CD4-positive, alpha-beta memory T cell (primary cell): ENCODE data around the gene LTBP4. TPM values are rescaled to one million over a fixed set of nuclear protein-coding genes. Genes with fewer than 3 reads are reported as not detected.

Source experiments
- CTCF ChIA-PET: fragments of 350-600 bp; sonication (Branson Sonifier 250); formaldehyde crosslinking; loops from one replicate; lab custom pipeline; 2021; ENCODE audit warnings: inconsistent platforms; ENCODE audit not compliant: partially characterized antibody; lab: Charles Lee
- POLR2A ChIA-PET: fragments of 350-600 bp; sonication (Branson Sonifier 250); formaldehyde crosslinking; loops from one replicate; lab custom pipeline; 2021; ENCODE audit not compliant: partially characterized antibody; lab: Charles Lee
- DNase-seq, 5 donors: peaks; one replicate each; pipeline versions ENCODE4 v3.0.0 to v3.0.0-alpha.2; 2020 to 2022; ENCODE audit warnings: mixed read lengths in 1 of 5
- H3K27ac ChIP-seq: one replicate; pipeline ENCODE4 v1.7.0; 2013; ENCODE audit warnings: low read depth, low read length
- H3K27me3 ChIP-seq: 2 replicates; pipeline ENCODE4 v1.7.0; 2013; ENCODE audit warnings: mild to moderate bottlenecking, low read length, moderate library complexity; ENCODE audit not compliant: insufficient read depth
- H3K36me3 ChIP-seq: 2 replicates; pipeline ENCODE4 v1.7.0; 2013; ENCODE audit warnings: mild to moderate bottlenecking, low read length, moderate library complexity; ENCODE audit not compliant: insufficient read depth
- H3K4me1 ChIP-seq: 2 replicates; pipeline ENCODE4 v1.7.0; 2013; ENCODE audit warnings: mild to moderate bottlenecking, low read length, moderate library complexity; ENCODE audit not compliant: insufficient read depth
- H3K4me3 ChIP-seq, 2 donors: one replicate each; pipeline ENCODE4 v1.7.0; 2013; ENCODE audit warnings: low read length in 2 of 2, mild to moderate bottlenecking in 1 of 2
- H3K9me3 ChIP-seq, 2 donors: one replicate each; pipeline ENCODE4 v1.7.0; 2013; ENCODE audit warnings: low read length in 2 of 2, control low read depth in 1 of 2; ENCODE audit not compliant: control insufficient read depth in 1 of 2
- H3K27ac Mint-ChIP-seq, 7 donors: one replicate each; pipeline ENCODE4 v1.8.0; 2020 to 2021; ENCODE audit warnings: mixed read lengths in 7 of 7, mild to moderate bottlenecking in 6 of 7, inconsistent platforms in 3 of 7, moderate library complexity in 3 of 7
- H3K27me3 Mint-ChIP-seq, 2 donors: one replicate each; pipeline ENCODE4 v1.8.0; 2020 to 2021; ENCODE audit warnings: mixed read lengths in 2 of 2
- H3K36me3 Mint-ChIP-seq, 2 donors: one replicate each; pipeline ENCODE4 v1.8.0; 2020 to 2021; ENCODE audit warnings: mixed read lengths in 2 of 2, inconsistent platforms in 1 of 2, mild to moderate bottlenecking in 1 of 2
- H3K4me1 Mint-ChIP-seq, 4 donors: one replicate each; pipeline ENCODE4 v1.8.0; 2020 to 2021; ENCODE audit warnings: mixed read lengths in 4 of 4, mild to moderate bottlenecking in 1 of 4
- H3K4me3 Mint-ChIP-seq, 8 donors: one replicate each; pipeline ENCODE4 v1.8.0; 2020 to 2021; ENCODE audit warnings: mixed read lengths in 8 of 8, mild to moderate bottlenecking in 7 of 8, moderate library complexity in 6 of 8, inconsistent platforms in 3 of 8
- H3K9me3 Mint-ChIP-seq, 8 donors: one replicate each; pipeline ENCODE4 v1.8.0; 2020 to 2021; ENCODE audit warnings: mixed read lengths in 8 of 8, mild to moderate bottlenecking in 5 of 8, inconsistent platforms in 3 of 8, moderate library complexity in 1 of 8
- intact Hi-C: fragments of 100-400 bp; cut with micrococcal nuclease; formaldehyde crosslinking; loops from one replicate; pipeline ENCODE4 v1.15.1; 2023
- polyA plus RNA-seq, 2 donors: library from polyadenylated mRNA; unstranded; fragments of 300-500 nt; fragmentation: Illumina TruSeq; gene quantifications; one replicate each; pipeline ENCODE4 v1.2.3, GENCODE V29; 2021
- total RNA-seq, 2 experiments: library from RNA; stranded (reverse); gene quantifications; one replicate each; pipeline ENCODE4 v1.2.3, GENCODE V29; 2021

Gene LTBP4
- 100 to 1,000 TPM; 157 to 158 TPM for total RNA-seq
- 10 to 100 TPM; 26.0 to 49.4 TPM for polyA plus RNA-seq

GRCh38 chr19:40601134-40601974 is at the start of gene LTBP4:
Gene LTBP4, plus strand, starts transcription at chr19:40601369. Its CDS starts 19 bp downstream, at chr19:40601388.
- DNase-seq = peak in 1 of 5 donors; percentile 48
- peak within 1 kb of the TSS; percentile 57 to 84 (median 74) for H3K4me3 Mint-ChIP-seq
- no peak within 1 kb of the TSS for H3K27ac ChIP-seq
- H3K9me3 ChIP-seq = no peaks in the 10 kb centered on the region
- peaks cover 81% of the 10 kb centered on the region for H3K4me1 ChIP-seq
- CTCF ChIA-PET = interaction anchor here (1.0 to 6.8 kb wide), 7 partner anchors 12 to 297 kb away, joined by 3 to 106 read pairs (median 25); no protein-coding TSS in a partner anchor
- no peaks in the 10 kb centered on the region for H3K36me3 ChIP-seq
- peaks cover 26% of the 10 kb centered on the region for H3K27me3 ChIP-seq
- intact Hi-C loops = loop anchor here (2.0 to 5.0 kb wide), 2 partner anchors 13 to 174 kb away; partner anchors contain the start of gene SERTAD1
- H3K9me3 Mint-ChIP-seq = peaks cover 0 to 3% (median 0%) of the 10 kb centered on the region in 8 donors
- H3K27ac Mint-ChIP-seq = peak within 1 kb of the TSS in 6 of 7 donors; percentile 15 to 96 (median 66)
- peaks cover 44 to 81% (median 59%) of the 10 kb centered on the region in 4 donors for H3K4me1 Mint-ChIP-seq
- peak within 1 kb of the TSS in 1 of 2 donors; percentile 22 for H3K4me3 ChIP-seq
- POLR2A ChIA-PET = interaction anchor here (2.8 to 7.8 kb wide), 3 partner anchors 8 to 136 kb away, joined by 13 to 71 read pairs (median 38); partner anchors contain the start of genes BLVRB and SPTBN4
- H3K27me3 Mint-ChIP-seq = peaks cover 17 to 27% of the 10 kb centered on the region in 2 donors
- H3K36me3 Mint-ChIP-seq = peaks cover 0 to 3% of the 10 kb centered on the region in 2 donors

GRCh38 chr19:40552848-40553247 is 48.3 kb upstream of the LTBP4 start:
- Histone ChIP-seq H3K27me3 (peaks cover 5% of the 10 kb centered on the region), H3K4me1 (peaks cover 5% of the 10 kb centered on the region), H3K4me3 (no peak overlapping the region), H3K36me3 (no peaks in the 10 kb centered on the region), H3K9me3 (no peaks in the 10 kb centered on the region), H3K27ac (no peak overlapping the region)
- Mint-ChIP-seq H3K27me3 (peaks cover 39 to 54% of the 10 kb centered on the region in 2 donors), H3K9me3 (no peaks in the 10 kb centered on the region), H3K36me3 (no peaks in the 10 kb centered on the region), H3K27ac (no peak overlapping the region), H3K4me1 (peaks cover 5 to 11% (median 8%) of the 10 kb centered on the region in 4 donors), H3K4me3 (no peak overlapping the region)
- ChIA-PET POLR2A (no interaction called here), CTCF (interaction anchor here (0.6 to 0.7 kb wide), 2 partner anchors 17 to 413 kb away, joined by 3 read pairs; no protein-coding TSS in a partner anchor)
- intact Hi-C loops = no loop called here
- no peak for DNase-seq

- no peaks in the 10 kb centered on the region for H3K9me3 Mint-ChIP-seq
- H3K36me3 Mint-ChIP-seq = no peaks in the 10 kb centered on the region
- H3K4me3 Mint-ChIP-seq = no peak overlapping the region
- Histone ChIP-seq H3K36me3 (no peaks in the 10 kb centered on the region), H3K4me3 (no peak overlapping the region), H3K27ac (no peak overlapping the region), H3K27me3 (no peaks in the 10 kb centered on the region), H3K4me1 (no peaks in the 10 kb centered on the region), H3K9me3 (no peaks in the 10 kb centered on the region)
- peaks cover under 1 to 7% (median 5%) of the 10 kb centered on the region in 4 donors for H3K4me1 Mint-ChIP-seq
- intact Hi-C loops = no loop called here
- no peak for DNase-seq
- no peak overlapping the region for H3K27ac Mint-ChIP-seq
- H3K27me3 Mint-ChIP-seq = peaks cover 37 to 51% of the 10 kb centered on the region in 2 donors
- POLR2A ChIA-PET = no interaction called here
- CTCF ChIA-PET = no interaction called here
Measured at GRCh38 chr19:40553885-40554857, 47.0 kb upstream of the LTBP4 start.

- peaks cover 0 to 3% (median under 1%) of the 10 kb centered on the region in 4 donors for H3K4me1 Mint-ChIP-seq
- peaks cover 39 to 48% of the 10 kb centered on the region in 2 donors for H3K27me3 Mint-ChIP-seq
- POLR2A ChIA-PET = interaction anchor here (1.1 kb wide), 1 partner anchor 37 kb away, joined by 3 read pairs; no protein-coding TSS in a partner anchor
Measured at GRCh38 chr19:40555978-40556689, 45.0 kb upstream of the LTBP4 start.

GRCh38 chr19:40556953-40557530 is 44.1 kb upstream of the LTBP4 start:
- Mint-ChIP-seq H3K9me3 (no peaks in the 10 kb centered on the region), H3K27me3 (peaks cover 43 to 49% of the 10 kb centered on the region in 2 donors), H3K4me1 (peaks cover 0 to 5% (median under 1%) of the 10 kb centered on the region in 4 donors), H3K36me3 (no peaks in the 10 kb centered on the region), H3K27ac (no peak overlapping the region), H3K4me3 (peak overlapping the region in 1 of 8 donors; percentile 34)
- DNase-seq = no peak
- H3K4me1 ChIP-seq = no peaks in the 10 kb centered on the region
- H3K27ac ChIP-seq = no peak overlapping the region
- H3K9me3 ChIP-seq = no peaks in the 10 kb centered on the region
- no peaks in the 10 kb centered on the region for H3K27me3 ChIP-seq
- ChIA-PET CTCF (interaction anchor here (1.1 to 1.5 kb wide), 2 partner anchors 11 to 14 kb away, joined by 3 read pairs; no protein-coding TSS in a partner anchor), POLR2A (no interaction called here)
- intact Hi-C loops = no loop called here
- H3K36me3 ChIP-seq = no peaks in the 10 kb centered on the region
- no peak overlapping the region for H3K4me3 ChIP-seq

More at GRCh38 chr19:40555978-40556689, 45.0 kb upstream of the LTBP4 start:
- Histone ChIP-seq H3K4me1 (no peaks in the 10 kb centered on the region), H3K27ac (no peak overlapping the region), H3K9me3 (no peaks in the 10 kb centered on the region), H3K4me3 (no peak overlapping the region), H3K27me3 (no peaks in the 10 kb centered on the region), H3K36me3 (no peaks in the 10 kb centered on the region)
- intact Hi-C loops = no loop called here
- no peaks in the 10 kb centered on the region for H3K36me3 Mint-ChIP-seq
- no peak for DNase-seq
- no peaks in the 10 kb centered on the region for H3K9me3 Mint-ChIP-seq
- peak overlapping the region in 1 of 7 donors; percentile 17 for H3K27ac Mint-ChIP-seq
- no peak overlapping the region for H3K4me3 Mint-ChIP-seq
- CTCF ChIA-PET = interaction anchor here (1.3 to 1.5 kb wide), 2 partner anchors 12 to 79 kb away, joined by 3 read pairs; no protein-coding TSS in a partner anchor

- Mint-ChIP-seq H3K4me1 (peaks cover 0 to 2% (median 0%) of the 10 kb centered on the region in 4 donors), H3K27ac (no peak overlapping the region), H3K36me3 (no peaks in the 10 kb centered on the region), H3K27me3 (peaks cover 36 to 41% of the 10 kb centered on the region in 2 donors), H3K9me3 (no peaks in the 10 kb centered on the region), H3K4me3 (no peak overlapping the region)
- H3K36me3 ChIP-seq = no peaks in the 10 kb centered on the region
- intact Hi-C loops = no loop called here
- ChIA-PET POLR2A (no interaction called here), CTCF (no interaction called here)
- H3K27ac ChIP-seq = no peak overlapping the region
- H3K4me1 ChIP-seq = no peaks in the 10 kb centered on the region
- H3K27me3 ChIP-seq = no peaks in the 10 kb centered on the region
- H3K4me3 ChIP-seq = no peak overlapping the region
- H3K9me3 ChIP-seq = no peaks in the 10 kb centered on the region
- DNase-seq = no peak
Measured at GRCh38 chr19:40559394-40559793, 41.8 kb upstream of the LTBP4 start.
